Left lung (tissue), 10 donors: ENCODE results near the gene EHD4. TPM values are rescaled to one million over a fixed set of nuclear protein-coding genes. Genes with fewer than 3 reads are reported as not detected.
A peak's percentile ranks its signal among the peaks of the same experiment; 100 is the strongest.

Source experiments
- ATAC-seq: fragments of 200-7000 bp; cut with Tn5 transposase; one replicate; pipeline ENCODE4 v1.9.1; 2020; ENCODE audit warnings: moderate library complexity
- DNase-seq, 4 donors: peaks; one replicate each; pipeline ENCODE4 v3.0.0-alpha.2; 2013 to 2020
- H3K27ac ChIP-seq, 2 donors: fragments of 200-600 bp; sonication (generic) in 1 of 2; one replicate each; pipeline versions ENCODE4 v1.5.0 to v1.8.0; 2020 to 2021
- H3K27me3 ChIP-seq, 2 donors: fragments of 200-600 bp; sonication (generic) in 1 of 2; one replicate each; pipeline versions ENCODE4 v1.5.0 to v1.8.0; 2020 to 2021
- H3K36me3 ChIP-seq, 2 donors: fragments of 200-600 bp; sonication (generic) in 1 of 2; one replicate each; pipeline versions ENCODE4 v1.5.0 to v1.8.0; 2020 to 2021
- H3K4me1 ChIP-seq, 2 donors: fragments of 200-600 bp; one replicate each; pipeline ENCODE4 v1.8.0; 2021
- H3K4me3 ChIP-seq, 2 donors: fragments of 200-600 bp; sonication (generic) in 1 of 2; one replicate each; pipeline versions ENCODE4 v1.5.0 to v1.8.0; 2020 to 2021; ENCODE audit warnings: mild to moderate bottlenecking in 1 of 2
- H3K9me3 ChIP-seq, 2 donors: fragments of 200-600 bp; sonication (generic) in 1 of 2; one replicate each; pipeline versions ENCODE4 v1.5.0 to v1.8.0; 2020 to 2021
- intact Hi-C, 2 donors: fragments of 100-400 bp; cut with DNase I; formaldehyde crosslinking; loops; one replicate each; pipeline versions ENCODE4 v1.11.2 to v1.14.2; 2022
- polyA plus RNA-seq, 6 donors: library from polyadenylated mRNA; unstranded; fragments of 120-200 nt; gene quantifications; one replicate each; pipeline ENCODE4 v1.2.1, GENCODE V29; 2013; ENCODE audit not compliant: insufficient read length in 6 of 6
- total RNA-seq, 2 donors: library from RNA; stranded (reverse); fragmentation: NEBNext Ultra II Directional; extraction: Animal tissue kit (Norgen Biotek cat#: 25700); gene quantifications; one replicate each; pipeline ENCODE4 v1.2.1, GENCODE V29; 2021
- TF ChIP-seq, protein P1 (sequence below), 2 donors: fragments of 200-600 bp; sonication (generic) in 1 of 2; IDR thresholded peaks; one replicate each; pipeline versions ENCODE4 v1.5.0 to v1.8.0; 2021; ENCODE audit warnings: antibody characterized with exemption in 2 of 2
- donor health status: DM: no; HTN: yes; CAD: no.
- donor health status: DM: no; HTN: no; CAD: no.

EHD4 gene
- total and polyA plus RNA-seq, 8 donors: 11.7 to 32.6 (median 13.1) TPM

DNA sequence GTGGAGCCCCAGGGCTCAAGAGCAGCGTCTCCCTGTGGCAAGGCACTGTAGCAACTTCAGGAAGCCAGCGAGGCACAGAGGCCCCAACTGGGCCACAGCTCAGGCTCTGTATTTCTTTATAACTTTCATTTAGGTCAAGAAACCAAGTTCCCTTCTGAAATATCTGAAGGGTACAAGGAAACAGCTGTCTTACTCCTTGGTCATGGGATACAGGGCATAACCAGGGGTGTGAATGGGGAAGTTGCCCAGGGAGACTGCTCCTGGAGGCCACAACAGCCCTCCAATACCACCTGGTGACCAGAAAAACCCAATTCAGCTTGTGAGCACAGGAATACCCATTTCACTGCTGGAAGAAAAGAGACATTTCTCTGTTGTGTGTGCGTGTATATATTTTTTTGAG is 65.2 kb downstream of the EHD4 start:
- DNase-seq (no peak), ATAC-seq (no peak)
- peak overlapping the region in 1 of 2 donors; percentile 13 for H3K27ac ChIP-seq
- peaks cover 0 to 83% of the 10 kb centered on the region in 2 donors for H3K36me3 ChIP-seq
- peaks cover 0 to 17% of the 10 kb centered on the region in 2 donors for H3K4me1 ChIP-seq
- no peaks in the 10 kb centered on the region for H3K9me3 ChIP-seq
- H3K4me3 ChIP-seq: no peak overlapping the region
- no peaks in the 10 kb centered on the region for H3K27me3 ChIP-seq
- intact Hi-C loops: no loop called here
- TF ChIP-seq, protein P1, sequence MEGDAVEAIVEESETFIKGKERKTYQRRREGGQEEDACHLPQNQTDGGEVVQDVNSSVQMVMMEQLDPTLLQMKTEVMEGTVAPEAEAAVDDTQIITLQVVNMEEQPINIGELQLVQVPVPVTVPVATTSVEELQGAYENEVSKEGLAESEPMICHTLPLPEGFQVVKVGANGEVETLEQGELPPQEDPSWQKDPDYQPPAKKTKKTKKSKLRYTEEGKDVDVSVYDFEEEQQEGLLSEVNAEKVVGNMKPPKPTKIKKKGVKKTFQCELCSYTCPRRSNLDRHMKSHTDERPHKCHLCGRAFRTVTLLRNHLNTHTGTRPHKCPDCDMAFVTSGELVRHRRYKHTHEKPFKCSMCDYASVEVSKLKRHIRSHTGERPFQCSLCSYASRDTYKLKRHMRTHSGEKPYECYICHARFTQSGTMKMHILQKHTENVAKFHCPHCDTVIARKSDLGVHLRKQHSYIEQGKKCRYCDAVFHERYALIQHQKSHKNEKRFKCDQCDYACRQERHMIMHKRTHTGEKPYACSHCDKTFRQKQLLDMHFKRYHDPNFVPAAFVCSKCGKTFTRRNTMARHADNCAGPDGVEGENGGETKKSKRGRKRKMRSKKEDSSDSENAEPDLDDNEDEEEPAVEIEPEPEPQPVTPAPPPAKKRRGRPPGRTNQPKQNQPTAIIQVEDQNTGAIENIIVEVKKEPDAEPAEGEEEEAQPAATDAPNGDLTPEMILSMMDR (IDR thresholded peaks at IDR 0.05): no peak

DNA sequence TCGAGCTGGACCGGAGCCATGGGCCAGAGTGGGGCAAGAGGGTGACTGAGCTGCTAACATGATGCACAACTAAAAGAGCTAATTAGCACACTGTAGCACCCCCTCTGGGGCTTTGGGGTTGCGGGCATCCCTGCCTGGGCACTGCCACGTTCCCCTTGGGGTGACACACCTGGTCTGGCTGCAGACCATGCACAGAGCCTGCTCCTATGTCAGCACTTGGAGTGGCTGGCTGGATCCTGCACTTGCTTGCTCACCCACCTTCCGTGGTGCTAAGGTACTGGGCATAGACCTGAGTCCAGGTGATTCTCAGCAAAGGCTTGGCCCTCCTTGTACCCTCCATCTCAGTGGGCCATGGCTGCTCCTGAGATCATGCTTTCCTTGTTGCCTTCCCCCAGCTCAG is 65.7 kb downstream of the EHD4 start:
- ATAC-seq: no peak
- intact Hi-C loops: no loop called here

DNA sequence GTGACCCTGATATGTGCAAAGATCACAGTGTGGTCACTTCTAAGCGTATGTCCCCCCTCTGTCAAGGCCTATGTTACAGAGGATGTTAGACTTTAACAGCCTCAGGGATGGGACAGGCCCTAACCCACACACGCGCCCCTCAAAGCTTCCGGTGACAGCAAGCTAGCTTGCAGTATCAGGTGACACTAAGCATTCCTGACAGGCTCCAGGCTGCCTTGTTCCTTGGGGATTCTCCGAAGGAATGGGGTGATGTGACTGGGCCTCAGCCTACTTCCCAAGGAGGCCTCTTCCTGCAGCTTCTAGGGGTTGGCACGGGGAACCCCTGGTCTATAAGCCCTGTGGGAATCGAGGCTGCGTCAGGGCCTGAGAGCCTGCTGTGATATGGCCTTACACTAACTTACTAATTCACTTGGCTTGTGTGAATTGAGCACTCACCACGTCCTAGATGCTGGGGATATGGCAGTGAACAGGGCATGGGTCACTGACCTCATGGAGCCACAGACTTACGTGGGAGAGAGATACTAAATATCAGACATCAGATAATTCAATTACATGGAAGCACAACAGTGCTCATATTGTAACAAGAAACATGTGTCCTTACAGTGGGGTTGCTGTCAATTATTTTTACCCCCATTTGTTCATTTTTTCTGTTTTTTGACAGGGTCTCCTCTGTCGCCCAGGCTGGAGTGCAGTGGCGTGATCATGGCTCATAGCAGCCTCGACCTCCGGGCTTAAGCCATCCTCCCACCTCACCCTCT is 67.1 kb downstream of the EHD4 start:
- Histone ChIP-seq H3K9me3 (no peaks in the 10 kb centered on the region), H3K27ac (no peak overlapping the region), H3K4me3 (no peak overlapping the region), H3K36me3 (peaks cover 0 to 82% of the 10 kb centered on the region in 2 donors), H3K27me3 (no peaks in the 10 kb centered on the region), H3K4me1 (peaks cover 0 to 12% of the 10 kb centered on the region in 2 donors)
- TF ChIP-seq, protein P1 (IDR thresholded peaks at IDR 0.05): no peak
- DNase-seq (no peak), ATAC-seq (no peak)
- intact Hi-C loops: no loop called here

More for the DNA sequence above, 65.7 kb downstream of the EHD4 start:
- Histone ChIP-seq H3K27ac (peak overlapping the region in 1 of 2 donors; percentile 13), H3K4me1 (peaks cover 0 to 13% of the 10 kb centered on the region in 2 donors), H3K9me3 (no peaks in the 10 kb centered on the region), H3K36me3 (peaks cover 0 to 79% of the 10 kb centered on the region in 2 donors), H3K27me3 (no peaks in the 10 kb centered on the region), H3K4me3 (no peak overlapping the region)
- DNase-seq: no peak
- TF ChIP-seq, protein P1 (IDR thresholded peaks at IDR 0.05): no peak

DNA sequence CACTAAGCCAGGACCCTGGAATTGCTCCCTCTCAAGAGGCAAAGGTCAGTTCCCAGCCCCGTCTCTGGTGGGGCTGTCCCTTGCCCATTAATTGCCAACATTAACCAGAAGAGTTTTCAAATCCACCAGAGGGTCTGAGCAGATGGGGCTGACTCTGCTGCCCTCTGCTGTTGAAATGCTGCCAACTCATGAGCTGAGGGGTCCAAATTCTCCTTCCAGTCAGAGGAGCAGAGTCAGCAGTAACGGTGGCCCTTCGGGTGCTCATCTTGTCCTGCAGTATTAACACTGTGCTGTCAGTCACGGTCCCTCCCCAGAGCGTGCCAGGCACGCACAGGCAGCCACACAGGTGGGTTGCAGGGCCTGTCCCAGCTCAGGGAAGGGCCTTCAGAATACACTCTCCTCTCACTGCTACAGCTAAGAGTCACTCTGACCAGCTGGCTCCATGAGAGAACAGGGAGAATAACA is 67.8 kb downstream of the EHD4 start:
- intact Hi-C loops: no loop called here
- Histone ChIP-seq H3K4me1 (peaks cover 0 to 12% of the 10 kb centered on the region in 2 donors), H3K9me3 (no peaks in the 10 kb centered on the region), H3K4me3 (no peak overlapping the region), H3K27ac (no peak overlapping the region), H3K27me3 (no peaks in the 10 kb centered on the region), H3K36me3 (peaks cover 0 to 82% of the 10 kb centered on the region in 2 donors)
- DNase-seq (peak in 2 of 4 donors; percentile 68 to 81), ATAC-seq (peak; percentile 80)
- TF ChIP-seq, protein P1 (IDR thresholded peaks at IDR 0.05): peak; percentile 68 to 80

DNA sequence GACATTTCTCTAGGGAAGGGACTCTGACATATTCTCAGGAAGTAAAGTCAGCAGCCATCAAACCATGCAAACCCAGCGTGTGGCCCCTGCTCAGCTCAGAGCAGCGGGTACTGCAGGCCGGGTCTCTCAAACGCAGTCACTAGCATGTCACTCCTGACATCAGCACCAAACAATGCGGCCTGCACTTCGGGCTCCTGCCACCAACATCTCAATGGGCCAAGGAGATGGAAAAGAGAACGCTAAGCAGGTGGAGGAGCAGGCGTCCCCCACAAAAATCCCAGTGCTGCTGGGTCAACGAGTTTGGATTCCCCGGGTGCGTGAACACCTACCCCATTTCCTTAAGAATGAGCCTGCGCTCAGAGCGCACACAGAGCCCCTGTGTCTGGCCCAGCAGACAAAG is 68.6 kb downstream of the EHD4 start:
- H3K27ac ChIP-seq: no peak overlapping the region
- H3K9me3 ChIP-seq: no peaks in the 10 kb centered on the region
- TF ChIP-seq, protein P1 (IDR thresholded peaks at IDR 0.05): no peak
- ATAC-seq (no peak), DNase-seq (no peak)
- peaks cover 0 to 82% of the 10 kb centered on the region in 2 donors for H3K36me3 ChIP-seq
- intact Hi-C loops: no loop called here
- no peak overlapping the region for H3K4me3 ChIP-seq
- no peaks in the 10 kb centered on the region for H3K27me3 ChIP-seq
- H3K4me1 ChIP-seq: peaks cover 0 to 12% of the 10 kb centered on the region in 2 donors
